ENCODE data around the gene IGFBP5.

The IGFBP5 gene

DNA sequence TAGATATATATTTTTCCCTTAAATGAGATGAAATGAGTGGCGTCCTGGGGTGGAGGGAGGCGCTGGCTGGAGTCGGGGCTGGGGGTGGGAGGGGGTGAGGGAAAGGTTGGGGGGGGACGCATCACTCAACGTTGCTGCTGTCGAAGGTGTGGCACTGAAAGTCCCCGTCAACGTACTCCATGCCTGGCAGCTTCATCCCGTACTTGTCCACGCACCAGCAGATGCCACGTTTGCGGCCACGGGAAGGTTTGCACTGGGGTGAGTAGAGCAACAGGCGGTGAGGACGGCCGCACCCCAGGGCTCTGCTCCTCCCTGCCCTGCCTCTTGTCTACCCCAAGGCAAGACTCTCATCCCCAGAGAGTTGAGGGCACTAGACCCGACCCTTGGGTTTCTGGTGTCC is 18.7 kb downstream of the IGFBP5 start:
- H3K4me1 ChIP-seq (ENCODE audit: control insufficient read depth in 1 of 2, insufficient read depth in 1 of 2, low read depth in 1 of 2, low read length in 1 of 2): peaks cover 10 to 14% of the 10 kb centered on the region in 2 experiments
- H3K36me3 ChIP-seq: no peaks in the 10 kb centered on the region
- TF ChIP-seq, protein P1, sequence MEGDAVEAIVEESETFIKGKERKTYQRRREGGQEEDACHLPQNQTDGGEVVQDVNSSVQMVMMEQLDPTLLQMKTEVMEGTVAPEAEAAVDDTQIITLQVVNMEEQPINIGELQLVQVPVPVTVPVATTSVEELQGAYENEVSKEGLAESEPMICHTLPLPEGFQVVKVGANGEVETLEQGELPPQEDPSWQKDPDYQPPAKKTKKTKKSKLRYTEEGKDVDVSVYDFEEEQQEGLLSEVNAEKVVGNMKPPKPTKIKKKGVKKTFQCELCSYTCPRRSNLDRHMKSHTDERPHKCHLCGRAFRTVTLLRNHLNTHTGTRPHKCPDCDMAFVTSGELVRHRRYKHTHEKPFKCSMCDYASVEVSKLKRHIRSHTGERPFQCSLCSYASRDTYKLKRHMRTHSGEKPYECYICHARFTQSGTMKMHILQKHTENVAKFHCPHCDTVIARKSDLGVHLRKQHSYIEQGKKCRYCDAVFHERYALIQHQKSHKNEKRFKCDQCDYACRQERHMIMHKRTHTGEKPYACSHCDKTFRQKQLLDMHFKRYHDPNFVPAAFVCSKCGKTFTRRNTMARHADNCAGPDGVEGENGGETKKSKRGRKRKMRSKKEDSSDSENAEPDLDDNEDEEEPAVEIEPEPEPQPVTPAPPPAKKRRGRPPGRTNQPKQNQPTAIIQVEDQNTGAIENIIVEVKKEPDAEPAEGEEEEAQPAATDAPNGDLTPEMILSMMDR (IDR thresholded peaks at IDR 0.05): no peak
- no peak overlapping the region for H3K4me3 ChIP-seq (ENCODE audit: low read depth in 1 of 2, low read length in 1 of 2)
- H3K9me3 ChIP-seq: no peaks in the 10 kb centered on the region
- H3K27ac ChIP-seq: no peak overlapping the region
- H3K27me3 ChIP-seq: peaks cover 7% of the 10 kb centered on the region

DNA sequence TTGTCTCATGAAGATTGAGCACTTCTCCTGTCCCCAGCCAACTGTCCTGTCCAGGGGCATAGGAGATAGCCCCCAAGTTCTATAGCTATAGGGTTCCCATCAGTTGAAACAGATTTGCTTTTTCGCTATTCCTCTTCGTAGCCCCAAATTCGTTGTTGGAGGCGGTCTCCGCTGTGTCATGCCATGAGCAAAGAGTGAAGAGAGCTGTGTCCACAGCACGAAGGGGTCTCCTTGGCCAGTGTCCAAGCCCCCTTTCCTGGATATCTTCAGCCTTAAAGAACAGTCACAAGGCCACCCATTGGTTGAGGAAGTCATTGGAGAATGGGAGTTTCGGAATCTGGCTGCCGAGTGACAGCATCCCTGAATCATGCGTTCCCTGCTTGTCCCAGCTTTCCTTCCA is 21.0 kb downstream of the IGFBP5 start:
- Histone ChIP-seq H3K36me3 (no peaks in the 10 kb centered on the region), H3K4me3 (ENCODE audit: low read depth in 1 of 2, low read length in 1 of 2) (no peak overlapping the region), H3K27me3 (peaks cover 7% of the 10 kb centered on the region), H3K27ac (no peak overlapping the region), H3K9me3 (no peaks in the 10 kb centered on the region), H3K4me1 (ENCODE audit: control insufficient read depth in 1 of 2, insufficient read depth in 1 of 2, low read depth in 1 of 2, low read length in 1 of 2) (peaks cover 10 to 14% of the 10 kb centered on the region in 2 experiments)
- TF ChIP-seq, protein P1 (IDR thresholded peaks at IDR 0.05): no peak

DNA sequence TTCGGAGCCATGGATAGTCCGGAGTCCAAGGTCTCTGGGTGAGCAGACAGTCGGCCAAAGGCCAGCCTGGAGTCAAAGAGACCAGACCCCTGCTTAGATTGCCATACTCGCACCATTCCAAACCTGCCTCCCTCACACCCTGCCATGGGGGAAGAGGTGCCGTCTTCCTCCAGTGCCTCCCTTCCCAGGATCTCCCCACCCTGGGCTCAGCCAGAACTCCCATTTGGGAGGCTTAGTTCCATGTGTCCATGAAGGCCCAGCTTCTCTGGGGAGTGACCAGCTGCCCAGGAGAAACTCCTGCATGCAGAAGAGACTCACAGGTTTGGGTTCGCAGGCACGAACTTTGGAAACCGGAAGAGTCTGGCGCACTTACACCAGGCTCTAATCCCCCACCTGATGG is 21.7 kb downstream of the IGFBP5 start:
- Histone ChIP-seq H3K9me3 (no peaks in the 10 kb centered on the region), H3K4me1 (ENCODE audit: control insufficient read depth in 1 of 2, insufficient read depth in 1 of 2, low read depth in 1 of 2, low read length in 1 of 2) (peaks cover 10 to 14% of the 10 kb centered on the region in 2 experiments), H3K4me3 (ENCODE audit: low read depth in 1 of 2, low read length in 1 of 2) (no peak overlapping the region), H3K36me3 (no peaks in the 10 kb centered on the region), H3K27me3 (peaks cover 7% of the 10 kb centered on the region), H3K27ac (no peak overlapping the region)
- TF ChIP-seq, protein P1 (IDR thresholded peaks at IDR 0.05): no peak

DNA sequence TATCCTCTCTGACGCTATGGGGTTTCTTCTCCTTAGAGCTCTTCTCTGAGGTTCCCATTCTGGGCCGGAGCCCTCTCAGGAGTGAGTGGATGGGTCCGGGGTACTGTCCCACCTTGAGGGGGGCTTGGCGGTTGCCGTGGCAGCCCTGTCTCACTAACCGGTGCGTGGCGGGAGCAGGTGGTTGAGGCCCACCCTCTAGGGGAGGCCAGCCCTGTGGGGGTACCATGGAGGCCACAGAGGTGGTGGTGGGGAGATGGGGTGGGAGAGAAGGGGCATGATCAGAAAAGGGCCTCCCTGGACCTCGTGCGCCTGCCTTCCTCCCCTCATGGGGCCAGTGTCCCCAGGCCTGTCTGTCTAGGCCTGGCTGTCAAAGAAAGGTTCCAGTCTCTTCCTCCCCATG is 22.3 kb downstream of the IGFBP5 start:
- Histone ChIP-seq H3K4me1 (ENCODE audit: control insufficient read depth in 1 of 2, insufficient read depth in 1 of 2, low read depth in 1 of 2, low read length in 1 of 2) (peaks cover 7 to 9% of the 10 kb centered on the region in 2 experiments), H3K9me3 (no peaks in the 10 kb centered on the region), H3K4me3 (ENCODE audit: low read depth in 1 of 2, low read length in 1 of 2) (no peak overlapping the region), H3K36me3 (no peaks in the 10 kb centered on the region), H3K27me3 (peaks cover 7% of the 10 kb centered on the region), H3K27ac (no peak overlapping the region)
- TF ChIP-seq, protein P1 (IDR thresholded peaks at IDR 0.05): no peak

DNA sequence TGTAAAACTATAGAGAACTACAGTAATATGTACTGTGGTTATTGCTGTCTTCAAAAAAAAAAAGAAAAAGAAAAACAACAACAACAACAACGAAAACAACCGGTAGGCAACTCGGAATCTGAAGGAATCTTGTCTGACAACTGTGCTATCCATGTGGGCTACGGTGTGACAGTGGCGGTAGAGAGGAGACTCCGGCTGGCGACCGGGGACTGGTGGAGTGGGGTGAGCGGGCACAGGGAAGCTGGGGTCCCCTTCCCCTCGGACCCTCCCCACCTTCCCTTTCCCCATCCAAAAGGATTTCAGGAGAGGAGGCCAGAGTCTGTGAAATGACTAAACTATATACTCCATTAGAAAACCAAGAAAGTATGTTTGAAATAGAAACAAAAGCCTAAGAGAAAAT is 22.9 kb downstream of the IGFBP5 start:
- Histone ChIP-seq H3K27ac (no peak overlapping the region), H3K36me3 (no peaks in the 10 kb centered on the region), H3K9me3 (no peaks in the 10 kb centered on the region), H3K27me3 (peaks cover 7% of the 10 kb centered on the region), H3K4me3 (ENCODE audit: low read depth in 1 of 2, low read length in 1 of 2) (no peak overlapping the region), H3K4me1 (ENCODE audit: control insufficient read depth in 1 of 2, insufficient read depth in 1 of 2, low read depth in 1 of 2, low read length in 1 of 2) (peaks cover 2 to 3% of the 10 kb centered on the region in 2 experiments)
- TF ChIP-seq, protein P1 (IDR thresholded peaks at IDR 0.05): no peak

Measured in neutrophil (primary cell).